ENCODE results near the gene GABRB1. TPM values are rescaled to one million over a fixed set of nuclear protein-coding genes. Genes with fewer than 3 reads are reported as not detected.

Gene GABRB1
- total RNA-seq, 1 donor from 2014 or later = 4.0 TPM

DNA sequence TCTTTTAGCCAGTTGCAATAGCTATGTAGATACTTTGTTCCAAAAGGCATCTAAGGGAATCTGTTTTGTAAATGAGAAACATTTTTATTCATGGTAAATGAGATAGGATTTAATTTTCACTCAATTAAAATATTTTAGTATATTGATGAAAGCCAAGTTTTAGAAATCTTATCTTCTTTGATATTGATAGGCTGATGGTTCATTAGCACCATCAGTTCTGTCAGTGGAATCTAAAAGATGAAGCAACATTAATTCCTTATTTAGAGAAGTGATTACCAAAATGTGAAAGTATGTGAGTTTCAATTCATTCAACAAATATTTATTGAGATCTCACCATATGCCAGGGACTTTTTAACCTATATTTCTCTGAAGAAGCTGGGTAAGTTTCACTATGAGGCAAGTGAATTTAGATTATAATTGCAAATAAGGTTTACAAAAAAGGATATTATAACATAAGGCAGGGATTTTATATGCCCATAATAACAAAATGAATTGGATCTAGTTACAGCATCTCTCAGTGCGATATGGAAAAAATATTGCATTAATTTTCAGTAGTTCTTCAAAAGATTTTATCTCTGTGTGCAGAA, 79.3 kb downstream of the GABRB1 start:
- Histone ChIP-seq H3K27ac (replicated peaks) (no peak overlapping the region), H3K36me3 (no peaks in the 10 kb centered on the region), H3K27me3 (ENCODE audit: low read depth) (no peaks in the 10 kb centered on the region), H3K9me3 (replicated peaks) (no peaks in the 10 kb centered on the region), H3K4me3 (no peak overlapping the region), H3K4me1 (no peaks in the 10 kb centered on the region)
- intact Hi-C loops (cut with micrococcal nuclease) = no loop called here
- DNase-seq = no peak
- TF ChIP-seq, protein P1, sequence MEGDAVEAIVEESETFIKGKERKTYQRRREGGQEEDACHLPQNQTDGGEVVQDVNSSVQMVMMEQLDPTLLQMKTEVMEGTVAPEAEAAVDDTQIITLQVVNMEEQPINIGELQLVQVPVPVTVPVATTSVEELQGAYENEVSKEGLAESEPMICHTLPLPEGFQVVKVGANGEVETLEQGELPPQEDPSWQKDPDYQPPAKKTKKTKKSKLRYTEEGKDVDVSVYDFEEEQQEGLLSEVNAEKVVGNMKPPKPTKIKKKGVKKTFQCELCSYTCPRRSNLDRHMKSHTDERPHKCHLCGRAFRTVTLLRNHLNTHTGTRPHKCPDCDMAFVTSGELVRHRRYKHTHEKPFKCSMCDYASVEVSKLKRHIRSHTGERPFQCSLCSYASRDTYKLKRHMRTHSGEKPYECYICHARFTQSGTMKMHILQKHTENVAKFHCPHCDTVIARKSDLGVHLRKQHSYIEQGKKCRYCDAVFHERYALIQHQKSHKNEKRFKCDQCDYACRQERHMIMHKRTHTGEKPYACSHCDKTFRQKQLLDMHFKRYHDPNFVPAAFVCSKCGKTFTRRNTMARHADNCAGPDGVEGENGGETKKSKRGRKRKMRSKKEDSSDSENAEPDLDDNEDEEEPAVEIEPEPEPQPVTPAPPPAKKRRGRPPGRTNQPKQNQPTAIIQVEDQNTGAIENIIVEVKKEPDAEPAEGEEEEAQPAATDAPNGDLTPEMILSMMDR (IDR thresholded peaks at IDR 0.05; ENCODE audit: borderline replicate concordance) = no peak

DNA sequence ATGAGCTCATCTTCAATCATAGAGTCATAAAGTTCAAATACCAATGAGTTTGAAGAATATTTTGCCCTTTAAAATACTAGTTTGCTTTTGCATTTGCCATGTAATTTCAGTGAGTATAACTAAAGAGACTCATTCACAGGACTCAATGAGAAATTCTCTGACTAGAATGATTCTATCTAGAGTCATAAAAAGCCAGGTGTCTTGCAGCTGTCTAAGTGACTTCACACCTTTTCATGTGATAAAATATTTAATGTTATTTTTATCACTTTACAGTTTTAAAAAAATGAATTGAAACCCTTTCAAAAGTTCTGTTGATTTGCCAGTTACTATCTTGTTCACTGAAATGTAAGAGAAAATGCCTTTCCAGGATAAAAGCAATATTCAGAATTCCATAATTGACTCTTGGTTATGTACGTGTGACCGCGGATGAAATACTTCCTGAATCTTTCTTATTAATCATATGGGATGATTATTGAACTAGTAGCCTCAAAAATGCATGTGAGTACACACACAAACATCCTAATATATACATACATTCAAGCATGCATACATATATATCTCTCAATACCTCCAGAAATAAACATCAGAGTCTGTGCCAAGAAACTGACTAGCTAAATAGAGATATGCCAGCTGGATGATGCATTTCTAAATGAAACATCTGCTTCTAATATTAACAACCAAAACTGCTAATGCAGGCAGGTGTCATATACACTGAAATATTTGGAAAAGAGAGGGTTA, 87.0 kb downstream of the GABRB1 start:
- no peak for DNase-seq
- H3K27ac ChIP-seq (replicated peaks) = no peak overlapping the region
- no peak overlapping the region for H3K4me3 ChIP-seq
- intact Hi-C loops (cut with micrococcal nuclease) = no loop called here
- no peaks in the 10 kb centered on the region for H3K27me3 ChIP-seq (ENCODE audit: low read depth)
- no peaks in the 10 kb centered on the region for H3K9me3 ChIP-seq (replicated peaks)
- no peaks in the 10 kb centered on the region for H3K36me3 ChIP-seq
- H3K4me1 ChIP-seq = no peaks in the 10 kb centered on the region
- TF ChIP-seq, protein P1 (IDR thresholded peaks at IDR 0.05; ENCODE audit: borderline replicate concordance) = no peak

DNA sequence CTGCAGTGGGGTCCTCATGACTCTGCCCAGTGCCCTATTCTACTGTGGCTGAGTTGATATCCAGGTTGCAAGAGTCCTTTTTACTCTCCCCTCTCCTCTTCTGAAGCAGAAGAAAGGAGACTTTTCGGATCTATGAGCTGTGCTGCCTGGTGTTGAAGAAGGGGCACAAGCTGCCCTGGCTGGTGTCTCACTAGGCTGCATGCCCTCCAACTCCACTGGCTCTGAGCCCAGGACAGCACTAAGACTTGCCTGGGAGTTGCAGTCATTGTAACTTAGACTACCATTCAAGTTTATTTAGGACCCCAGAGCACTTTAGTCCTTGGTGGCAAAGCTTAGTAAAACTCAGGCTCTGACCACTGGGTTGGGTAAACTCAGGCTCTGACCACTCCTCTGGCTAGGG, 89.4 kb downstream of the GABRB1 start:
- intact Hi-C loops (cut with micrococcal nuclease) = no loop called here

DNA sequence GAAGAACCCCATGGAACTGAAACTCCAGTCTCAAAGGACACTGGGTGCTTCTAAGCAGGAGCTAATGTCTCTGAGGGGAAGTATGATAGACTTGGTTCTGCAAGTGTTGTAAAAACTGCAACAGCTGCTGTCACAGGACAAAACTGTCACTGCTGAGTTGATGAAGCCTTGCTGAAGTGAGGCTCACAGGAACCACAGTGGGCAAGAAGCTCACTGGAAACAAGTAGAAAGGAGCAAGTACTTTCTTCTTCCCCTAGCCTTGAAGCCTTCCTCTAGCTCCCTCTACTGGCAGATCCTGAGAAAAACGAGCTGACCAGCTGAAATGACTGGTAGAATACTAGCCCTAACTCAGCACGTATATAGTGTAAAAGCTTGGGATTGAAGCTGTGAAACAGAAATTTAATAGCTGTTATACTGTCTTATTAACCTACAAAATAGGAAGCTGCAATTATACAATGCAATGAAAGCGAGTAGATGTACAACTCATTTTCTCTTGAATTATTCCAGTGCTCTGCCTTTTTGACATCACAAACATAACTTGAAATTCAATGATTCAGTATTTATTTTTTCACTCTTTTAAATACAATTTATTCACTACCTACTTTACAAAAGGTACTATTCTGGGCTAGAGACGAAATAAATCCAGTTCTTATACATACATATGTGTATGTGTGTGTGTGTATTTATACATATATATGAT, 91.4 kb downstream of the GABRB1 start:
- no peaks in the 10 kb centered on the region for H3K36me3 ChIP-seq
- H3K4me3 ChIP-seq = no peak overlapping the region
- no peak overlapping the region for H3K27ac ChIP-seq (replicated peaks)
- no peaks in the 10 kb centered on the region for H3K4me1 ChIP-seq
- no peaks in the 10 kb centered on the region for H3K9me3 ChIP-seq (replicated peaks)
- TF ChIP-seq, protein P1 (IDR thresholded peaks at IDR 0.05; ENCODE audit: borderline replicate concordance) = peak; percentile 83
- no peak for DNase-seq
- intact Hi-C loops (cut with micrococcal nuclease) = loop anchor here (2.0 kb wide), 1 partner anchor 278 kb away; no protein-coding TSS in a partner anchor
- no peaks in the 10 kb centered on the region for H3K27me3 ChIP-seq (ENCODE audit: low read depth)

More for the DNA sequence above, 89.4 kb downstream of the GABRB1 start:
- TF ChIP-seq, protein P1 (IDR thresholded peaks at IDR 0.05; ENCODE audit: borderline replicate concordance) = no peak
- Histone ChIP-seq H3K36me3 (no peaks in the 10 kb centered on the region), H3K27ac (replicated peaks) (no peak overlapping the region), H3K4me3 (no peak overlapping the region), H3K4me1 (no peaks in the 10 kb centered on the region), H3K9me3 (replicated peaks) (no peaks in the 10 kb centered on the region), H3K27me3 (ENCODE audit: low read depth) (no peaks in the 10 kb centered on the region)
- DNase-seq = no peak

DNA sequence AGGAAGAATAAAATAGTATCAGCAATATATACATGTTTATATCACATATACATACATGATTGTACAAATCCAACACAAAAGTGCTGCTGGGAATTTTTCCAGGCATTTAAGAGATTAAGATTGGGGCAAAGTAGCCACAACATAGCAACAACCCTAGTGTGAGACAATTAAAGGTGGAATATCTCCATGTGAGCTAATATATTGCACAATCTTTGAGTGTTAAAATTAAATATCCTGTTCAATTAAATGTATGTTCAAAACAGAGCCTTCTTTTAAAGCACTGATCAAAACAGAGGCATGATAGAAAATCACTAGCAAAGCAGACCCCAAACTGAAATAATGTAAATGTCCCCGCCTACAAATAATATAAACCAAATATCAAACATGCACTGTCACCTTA, 97.6 kb downstream of the GABRB1 start:
- intact Hi-C loops (cut with micrococcal nuclease) = no loop called here
- TF ChIP-seq, protein P1 (IDR thresholded peaks at IDR 0.05; ENCODE audit: borderline replicate concordance) = no peak
- DNase-seq = no peak

More for the DNA sequence above, 97.6 kb downstream of the GABRB1 start:
- no peaks in the 10 kb centered on the region for H3K27me3 ChIP-seq (ENCODE audit: low read depth)
- no peak overlapping the region for H3K4me3 ChIP-seq
- no peak overlapping the region for H3K27ac ChIP-seq (replicated peaks)
- no peaks in the 10 kb centered on the region for H3K9me3 ChIP-seq (replicated peaks)
- no peaks in the 10 kb centered on the region for H3K4me1 ChIP-seq
- no peaks in the 10 kb centered on the region for H3K36me3 ChIP-seq
